ENCODE data around the gene IPO7.
A peak's percentile ranks its signal among the peaks of the same experiment; 100 is the strongest.
"Not testable (repeated sequence)": the region's sequence is repeated elsewhere in the genome, so short reads cannot be mapped to it uniquely, and the experiment has no call there.

The IPO7 gene

GRCh38 chr11:9384535-9385326 is at the start of gene IPO7:
TSS of gene IPO7 (plus strand) at chr11:9384652. CDS start at chr11:9384764, 112 bp downstream.
- TF ChIP-seq CTCF (IDR thresholded peaks at IDR 0.05; ENCODE audit: low read depth, low read length, missing control alignments) = peak; percentile 12
- peak; percentile 83 for DNase-seq (ENCODE audit: low read depth)
- peak within 1 kb of the TSS; percentile 77 for H3K4me3 ChIP-seq (ENCODE audit: low read depth, low read length)

GRCh38 chr11:9341638-9342178 is 42.7 kb upstream of the IPO7 start:
- no peak for TF ChIP-seq CTCF (IDR thresholded peaks at IDR 0.05; ENCODE audit: low read depth, low read length, missing control alignments)
- DNase-seq (ENCODE audit: low read depth) = no peak
- no peak overlapping the region for H3K4me3 ChIP-seq (ENCODE audit: low read depth, low read length)

GRCh38 chr11:9344061-9344680 is 40.3 kb upstream of the IPO7 start:
- no peak for TF ChIP-seq CTCF (IDR thresholded peaks at IDR 0.05; ENCODE audit: low read depth, low read length, missing control alignments)

GRCh38 chr11:9347100-9347499 is 37.4 kb upstream of the IPO7 start:
- TF ChIP-seq CTCF (IDR thresholded peaks at IDR 0.05; ENCODE audit: low read depth, low read length, missing control alignments) = no peak
- H3K4me3 ChIP-seq (ENCODE audit: low read depth, low read length) = no peak overlapping the region
- no peak for DNase-seq (ENCODE audit: low read depth)

More at GRCh38 chr11:9344061-9344680, 40.3 kb upstream of the IPO7 start:
- H3K4me3 ChIP-seq (ENCODE audit: low read depth, low read length) = no peak overlapping the region
- no peak for DNase-seq (ENCODE audit: low read depth)

GRCh38 chr11:9347779-9348178 is 36.7 kb upstream of the IPO7 start:
- H3K4me3 ChIP-seq (ENCODE audit: low read depth, low read length); DNase-seq (ENCODE audit: low read depth): not testable (repeated sequence)

GRCh38 chr11:9351321-9351881 is 33.1 kb upstream of the IPO7 start:
- TF ChIP-seq CTCF (IDR thresholded peaks at IDR 0.05; ENCODE audit: low read depth, low read length, missing control alignments) = no peak
- H3K4me3 ChIP-seq (ENCODE audit: low read depth, low read length) = no peak overlapping the region
- DNase-seq (ENCODE audit: low read depth) = no peak

GRCh38 chr11:9357041-9357440 is 27.4 kb upstream of the IPO7 start:
- no peak for TF ChIP-seq CTCF (IDR thresholded peaks at IDR 0.05; ENCODE audit: low read depth, low read length, missing control alignments)
- no peak overlapping the region for H3K4me3 ChIP-seq (ENCODE audit: low read depth, low read length)
- DNase-seq (ENCODE audit: low read depth) = no peak

GRCh38 chr11:9360862-9361622 is 23.4 kb upstream of the IPO7 start:
- not testable (repeated sequence) for H3K4me3 ChIP-seq (ENCODE audit: low read depth, low read length); DNase-seq (ENCODE audit: low read depth)

Measured in GM12864 (cell line).